UCSD-AML1 (cell line): ENCODE results near the gene GBF1.
"Not testable (repeated sequence)": the region's sequence is repeated elsewhere in the genome, so short reads cannot be mapped to it uniquely, and the experiment has no call there.

Experiments used
- DNase-seq: peaks from one replicate; lab custom pipeline; 2025; ENCODE audit not compliant: unreplicated experiment; lab: John Stamatoyannopoulos, UW

Gene GBF1

DNA sequence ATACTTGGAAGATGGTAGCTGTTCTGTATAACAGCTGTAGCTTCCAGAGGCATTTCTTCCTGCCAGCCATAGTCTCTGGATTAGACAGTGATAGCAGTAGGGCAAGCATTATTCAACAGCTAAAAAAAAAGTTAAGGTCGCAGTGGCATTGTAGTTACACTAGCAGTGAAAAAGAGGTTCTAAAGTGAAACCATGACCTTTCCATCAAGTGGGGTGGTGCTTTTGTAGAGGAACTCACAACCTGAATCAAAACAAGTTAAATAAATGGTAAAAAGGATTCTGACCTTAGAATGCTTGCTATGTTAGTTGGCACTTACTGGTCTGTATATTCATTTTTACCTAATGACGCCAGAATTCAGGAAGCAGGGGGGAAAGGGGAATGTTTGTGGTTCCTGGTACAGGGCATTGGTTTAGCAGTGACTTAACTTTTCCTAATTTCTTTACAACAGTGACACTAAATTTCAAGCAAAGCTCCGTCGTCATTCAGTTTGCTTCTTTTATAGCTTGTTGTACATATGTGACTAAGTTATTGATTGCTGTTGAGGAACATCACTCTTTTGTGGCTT, 55.0 kb downstream of the GBF1 start:
- no peak for DNase-seq

DNA sequence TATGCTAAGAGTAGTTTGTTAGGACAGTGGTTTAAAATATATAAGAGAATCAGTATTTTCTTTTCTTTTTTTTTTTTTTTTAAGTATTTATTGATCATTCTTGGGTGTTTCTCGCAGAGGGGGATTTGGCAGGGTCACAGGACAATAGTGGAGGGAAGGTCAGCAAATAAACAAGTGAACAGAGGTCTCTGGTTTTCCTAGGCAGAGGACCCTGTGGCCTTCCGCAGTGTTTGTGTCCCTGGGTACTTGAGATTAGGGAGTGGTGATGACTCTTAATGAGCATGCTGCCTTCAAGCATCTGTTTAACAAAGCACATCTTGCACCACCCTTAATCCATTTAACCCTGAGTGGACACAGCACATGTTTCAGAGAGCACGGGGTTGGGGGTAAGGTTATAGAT, 55.6 kb downstream of the GBF1 start:
- not testable (repeated sequence) for DNase-seq

DNA sequence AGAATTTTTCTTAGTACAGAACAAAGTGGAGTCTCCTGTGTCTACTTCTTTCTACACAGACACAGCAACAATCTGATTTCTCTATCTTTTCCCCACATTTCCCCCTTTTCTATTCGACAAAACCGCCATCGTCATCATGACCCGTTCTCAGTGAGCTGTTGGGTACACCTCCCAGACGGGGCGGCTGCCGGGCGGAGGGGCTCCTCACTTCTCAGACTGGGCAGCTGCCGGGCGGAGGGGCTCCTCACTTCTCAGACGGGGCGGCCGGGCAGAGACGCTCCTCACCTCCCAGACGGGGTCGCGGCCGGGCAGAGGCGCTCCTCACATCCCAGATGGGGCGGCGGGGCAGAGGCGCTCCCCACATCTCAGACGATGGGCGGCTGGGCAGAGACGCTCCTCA, 56.0 kb downstream of the GBF1 start:
- DNase-seq: not testable (repeated sequence)

DNA sequence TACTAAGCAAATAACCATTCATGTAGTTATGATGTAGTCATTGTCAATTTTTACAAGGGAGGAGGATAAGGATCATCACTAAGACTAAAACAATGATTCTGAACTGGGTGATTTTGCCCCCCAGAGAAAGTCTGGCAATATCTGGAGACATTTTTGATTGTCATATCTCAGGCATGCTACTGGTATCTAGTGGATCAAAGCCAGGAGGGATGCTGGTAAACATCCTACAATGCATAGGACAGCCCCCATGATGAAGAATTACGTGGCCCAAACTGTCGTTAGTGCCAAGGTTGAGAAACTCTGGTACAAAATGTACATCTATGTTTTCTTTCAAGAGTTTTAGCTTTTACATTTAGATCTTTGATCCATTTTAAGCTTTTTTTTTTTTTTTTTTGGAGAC, 57.3 kb downstream of the GBF1 start:
- no peak for DNase-seq

DNA sequence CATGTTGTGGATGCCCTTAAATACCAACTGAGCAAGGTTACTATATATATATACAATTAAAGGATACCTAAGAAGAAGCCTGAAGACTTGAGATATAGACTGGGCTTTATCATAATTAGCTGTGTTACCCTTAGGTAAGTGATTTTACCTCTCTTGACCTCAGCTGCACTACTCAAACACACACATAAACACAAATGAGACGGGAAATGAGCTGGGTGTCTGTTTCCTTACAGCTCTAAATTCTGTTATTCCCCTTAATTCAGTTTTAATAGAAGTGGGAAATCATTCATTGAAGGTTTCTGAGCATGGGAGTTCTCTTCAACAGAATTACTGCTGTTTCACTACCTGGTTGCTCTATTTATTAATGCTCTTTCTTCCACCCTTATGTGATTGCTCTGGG, 60.7 kb downstream of the GBF1 start:
- no peak for DNase-seq

DNA sequence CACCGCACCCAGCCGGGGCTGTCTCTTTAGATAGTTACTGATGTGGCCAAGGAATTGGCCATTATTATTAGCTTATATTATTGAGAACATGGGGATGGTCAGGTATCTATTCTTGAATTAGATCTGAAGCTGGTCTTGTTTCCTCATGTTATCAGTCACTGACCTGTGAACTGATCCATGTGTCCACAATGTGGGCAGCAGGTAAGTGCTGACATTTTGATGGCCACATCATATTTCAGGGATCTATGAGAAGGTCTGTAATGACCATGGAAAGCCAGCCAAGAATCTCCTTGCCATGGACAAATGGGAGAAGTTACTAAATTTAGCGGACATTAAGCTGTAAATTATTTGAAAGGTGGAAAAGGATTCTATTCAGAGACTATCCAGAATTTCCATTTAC, 61.4 kb downstream of the GBF1 start:
- DNase-seq: no peak

DNA sequence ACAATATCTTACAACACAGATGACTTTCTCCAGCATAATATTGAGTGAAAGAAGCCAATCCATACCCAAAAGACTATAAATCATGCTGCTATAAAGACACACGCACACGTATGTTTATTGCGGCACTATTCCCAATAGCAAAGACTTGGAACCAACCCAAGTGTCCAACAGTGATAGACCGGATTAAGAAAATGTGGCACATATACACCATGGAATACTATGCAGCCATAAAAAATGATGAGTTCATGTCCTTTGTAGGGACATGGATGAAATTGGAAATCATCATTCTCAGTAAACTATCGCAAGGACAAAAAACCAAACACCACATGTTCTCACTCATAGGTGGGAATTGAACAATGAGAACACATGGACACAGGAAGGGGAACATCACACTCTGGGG, 63.0 kb downstream of the GBF1 start:
- DNase-seq: not testable (repeated sequence)

DNA sequence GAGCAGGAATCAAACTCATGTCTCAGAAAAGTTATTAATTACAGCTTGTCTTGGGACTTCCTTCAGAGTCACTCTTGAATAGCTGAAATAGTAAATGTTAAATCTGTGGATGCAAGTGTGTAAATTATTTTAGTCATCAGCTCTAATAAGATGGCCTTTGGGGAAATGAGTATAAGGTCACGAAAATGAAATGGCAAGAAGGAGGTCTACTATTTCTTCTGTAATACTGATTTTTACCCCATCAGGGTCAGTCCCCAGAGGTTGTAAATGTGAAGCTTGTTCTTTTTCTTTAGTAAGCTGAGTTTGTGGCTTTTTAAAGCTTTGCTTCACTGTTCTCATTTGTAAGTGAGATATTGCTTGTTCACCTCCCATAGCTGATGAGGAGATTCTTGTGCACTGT, 63.9 kb downstream of the GBF1 start:
- no peak for DNase-seq

DNA sequence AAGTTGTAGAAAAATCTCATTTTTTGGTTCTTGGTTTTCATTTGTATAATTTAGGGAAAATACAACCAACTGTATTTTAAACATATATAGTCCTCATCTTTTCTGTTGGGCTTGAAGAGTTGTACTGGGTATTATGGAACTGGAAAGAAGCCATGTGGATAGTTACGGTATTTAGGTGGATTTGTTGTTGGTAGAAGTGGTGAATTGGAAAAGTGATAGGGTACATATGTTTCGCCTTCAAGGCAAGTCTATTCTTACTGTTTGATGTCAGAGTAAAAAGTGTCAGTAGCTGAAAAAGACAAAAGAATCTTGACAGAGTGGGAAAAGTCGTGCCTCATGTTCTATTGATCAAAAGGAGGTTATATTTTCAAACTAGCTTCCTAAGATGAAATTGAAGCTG, 64.6 kb downstream of the GBF1 start:
- DNase-seq: no peak

DNA sequence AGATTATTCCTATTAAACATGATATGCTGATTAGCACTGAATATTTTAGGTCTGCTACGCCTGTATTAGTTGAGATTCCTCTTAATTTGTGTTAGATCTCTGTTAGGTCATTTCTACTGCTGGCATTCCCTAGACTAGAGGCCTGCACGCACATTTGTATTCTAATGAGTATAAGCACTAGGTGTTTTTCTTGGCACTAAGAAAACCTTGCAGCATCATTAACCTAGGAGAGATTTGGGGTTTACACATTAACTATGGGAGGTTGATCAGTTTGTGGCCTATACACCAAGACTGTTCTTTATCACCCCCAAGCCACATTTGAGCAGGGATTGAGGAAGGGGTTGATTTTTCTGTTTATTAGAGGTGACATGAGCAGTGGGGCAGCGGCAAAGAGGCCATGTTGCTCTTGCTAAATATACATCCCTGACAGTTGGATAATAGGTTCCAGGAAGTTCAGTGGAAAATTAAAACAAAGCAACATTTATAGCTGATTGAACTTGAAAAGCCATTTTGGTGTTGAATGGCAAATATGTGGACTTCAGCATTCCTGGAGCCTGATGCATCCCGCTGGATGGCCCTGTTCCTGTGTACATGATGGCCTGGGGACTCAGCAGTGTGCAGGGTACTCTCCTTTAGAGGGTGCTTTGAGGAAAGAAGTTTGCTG, 65.2 kb downstream of the GBF1 start:
- DNase-seq: no peak

DNA sequence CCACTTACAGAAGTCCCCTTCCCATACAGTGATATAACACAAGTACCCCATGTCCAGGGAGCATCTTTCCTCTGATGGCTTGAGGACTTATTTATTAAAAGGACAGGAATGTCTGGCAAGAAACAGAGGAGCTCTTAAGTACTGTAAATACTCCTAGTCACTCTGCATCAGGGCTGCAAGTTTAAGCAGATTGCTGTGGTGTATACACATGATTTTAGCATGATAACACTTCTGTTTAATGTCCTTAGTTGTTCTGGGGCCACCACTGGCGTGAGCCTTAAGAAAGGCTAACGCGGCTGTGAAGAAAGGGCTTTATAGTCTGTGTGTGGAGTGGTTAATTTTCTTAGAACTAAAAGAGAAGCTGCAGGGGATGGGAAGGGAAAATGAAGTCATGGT, 65.7 kb downstream of the GBF1 start:
- no peak for DNase-seq

DNA sequence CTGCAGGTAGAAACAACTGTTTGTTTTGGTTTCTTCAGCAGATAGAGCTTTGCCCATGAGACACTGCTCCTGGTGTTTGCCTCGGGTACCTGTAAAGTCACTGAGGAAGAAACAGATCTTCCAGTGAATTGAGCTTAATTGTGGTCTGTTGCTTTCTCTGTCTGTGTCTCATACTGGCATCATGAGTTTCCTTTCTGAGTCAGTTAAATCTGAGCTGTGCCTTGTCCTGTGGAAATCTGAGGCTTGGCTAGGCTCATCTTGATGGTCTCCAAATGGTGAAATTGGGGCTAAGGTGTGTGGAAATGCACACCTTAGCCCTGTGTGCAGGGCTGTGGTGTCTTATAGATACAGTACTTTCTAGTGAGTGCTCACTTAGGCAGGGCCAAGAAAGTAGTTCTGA, 67.4 kb downstream of the GBF1 start:
- no peak for DNase-seq

DNA sequence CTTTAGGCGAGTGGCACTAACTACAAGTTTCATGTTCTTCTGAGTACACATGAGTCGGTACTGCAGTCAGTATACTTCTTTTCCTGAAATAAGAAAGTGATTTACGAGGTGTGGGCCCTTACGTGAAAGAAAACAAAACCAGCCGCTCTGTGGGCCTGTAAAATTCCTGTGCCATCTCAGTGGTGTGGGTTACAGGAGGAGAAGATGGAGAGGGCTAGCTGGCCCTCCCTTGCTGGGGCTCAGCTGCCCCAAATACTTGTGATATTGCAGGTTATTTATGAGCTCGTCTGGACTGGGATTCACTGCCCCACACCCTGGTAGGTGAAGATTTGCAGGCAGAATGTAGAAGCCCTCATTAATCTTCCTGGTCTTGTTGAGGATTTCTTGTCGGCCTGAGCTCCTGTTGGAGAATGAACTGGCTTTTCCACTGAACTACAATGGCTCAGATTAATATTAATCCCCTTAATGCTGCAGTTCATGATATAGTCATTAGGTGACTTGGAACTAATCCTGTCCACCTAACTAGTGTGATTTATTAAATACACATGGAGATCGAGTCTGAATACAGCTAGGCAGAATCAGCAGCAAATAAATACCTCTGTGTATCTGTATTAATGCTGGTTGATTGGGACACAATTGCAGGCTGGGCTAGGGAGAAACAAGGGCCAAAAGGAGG, 68.0 kb downstream of the GBF1 start:
- no peak for DNase-seq

DNA sequence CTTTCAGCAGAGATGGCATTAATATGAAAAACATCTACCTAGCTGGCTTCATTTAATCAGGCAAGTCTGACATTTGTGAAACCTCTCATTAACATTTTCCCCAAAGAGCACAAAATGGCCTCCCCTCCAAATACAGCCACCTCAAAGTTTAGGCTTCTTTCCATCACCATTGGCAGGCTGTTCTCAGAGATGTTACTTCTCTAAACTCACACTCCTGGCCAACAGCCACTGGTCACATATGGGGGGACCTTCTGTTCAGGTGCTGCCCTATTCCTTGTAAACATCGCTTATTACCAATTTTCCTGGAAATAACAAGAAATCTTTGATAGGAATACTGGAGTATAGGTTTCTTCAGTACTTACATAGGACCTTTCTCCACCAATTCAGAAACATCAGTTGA, 69.5 kb downstream of the GBF1 start:
- DNase-seq: no peak

DNA sequence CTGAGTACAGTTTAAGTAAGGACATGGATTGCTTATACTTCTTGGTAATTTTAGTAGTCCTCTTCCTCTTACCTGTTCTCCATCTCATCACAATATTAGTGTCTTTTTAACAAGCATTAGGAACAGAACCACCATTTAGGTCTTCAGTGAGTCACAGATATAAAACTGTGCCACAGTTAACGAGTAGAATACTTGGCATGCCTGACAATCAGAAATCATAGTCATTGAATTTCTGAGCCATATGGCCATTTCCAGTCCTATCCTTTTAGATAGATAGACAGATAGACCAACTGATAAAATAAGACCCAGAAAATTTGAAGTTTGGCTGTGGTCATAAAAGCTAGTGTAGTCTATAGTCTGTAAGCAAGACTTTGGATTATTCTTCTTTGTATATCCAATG, 71.1 kb downstream of the GBF1 start:
- DNase-seq: no peak

DNA sequence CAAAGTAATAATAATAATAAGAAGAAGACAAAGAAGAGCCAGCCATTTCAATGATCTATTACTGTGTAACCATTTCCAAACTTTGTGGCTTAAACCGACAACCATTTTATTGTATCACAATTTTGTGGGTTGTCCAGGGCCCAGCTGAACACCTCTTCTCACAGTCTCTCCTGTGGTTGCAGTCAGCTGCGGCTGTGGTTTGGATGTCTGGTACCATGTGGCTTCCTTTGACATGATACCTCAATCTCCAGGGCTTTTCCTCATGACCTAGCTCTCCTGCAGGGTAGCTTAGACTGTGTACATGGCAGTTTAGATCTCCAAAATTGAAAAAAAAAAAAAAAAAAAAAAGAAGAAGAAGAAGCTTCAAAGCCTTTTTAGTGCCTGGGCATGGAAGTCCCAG, 77.6 kb downstream of the GBF1 start:
- DNase-seq: peak; percentile 40

DNA sequence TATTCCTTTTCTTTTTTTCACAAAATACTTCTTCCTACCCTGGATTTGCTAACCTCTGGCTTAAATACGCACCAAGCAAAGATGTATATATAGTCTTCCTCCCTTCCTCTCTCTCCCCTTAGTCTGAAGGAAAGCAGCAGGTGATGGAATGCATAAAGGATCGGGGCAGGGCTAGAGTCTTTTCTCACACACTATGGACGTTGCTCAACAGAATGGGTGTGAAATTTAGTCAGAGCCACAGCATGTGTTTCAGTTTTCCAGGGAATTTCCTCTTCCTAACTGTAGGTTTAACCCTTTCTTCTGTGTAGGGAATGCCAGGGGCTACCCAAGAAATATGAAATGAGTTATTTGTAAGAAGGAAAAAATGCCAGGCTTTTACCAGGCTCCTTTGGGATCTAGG, 78.7 kb downstream of the GBF1 start:
- DNase-seq: no peak

DNA sequence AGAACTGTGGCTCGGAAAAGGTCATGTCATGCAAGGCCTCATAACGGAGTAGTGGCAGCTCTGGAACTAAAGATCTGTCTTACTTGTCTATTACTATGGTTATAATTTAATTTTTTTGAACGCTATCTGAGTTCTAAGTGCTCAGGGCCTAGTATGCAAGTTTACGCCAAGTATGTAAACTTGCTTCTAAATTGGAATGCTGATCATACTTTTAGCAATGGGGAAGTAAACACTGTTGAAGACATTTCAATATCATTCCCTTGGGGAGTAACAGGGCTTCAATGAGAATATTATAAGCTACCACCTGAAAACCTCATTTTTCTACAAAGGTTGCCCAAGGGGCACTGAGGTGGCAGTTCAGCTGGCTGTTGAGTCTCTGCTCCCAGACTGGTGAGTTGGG, 80.7 kb downstream of the GBF1 start:
- DNase-seq: no peak

DNA sequence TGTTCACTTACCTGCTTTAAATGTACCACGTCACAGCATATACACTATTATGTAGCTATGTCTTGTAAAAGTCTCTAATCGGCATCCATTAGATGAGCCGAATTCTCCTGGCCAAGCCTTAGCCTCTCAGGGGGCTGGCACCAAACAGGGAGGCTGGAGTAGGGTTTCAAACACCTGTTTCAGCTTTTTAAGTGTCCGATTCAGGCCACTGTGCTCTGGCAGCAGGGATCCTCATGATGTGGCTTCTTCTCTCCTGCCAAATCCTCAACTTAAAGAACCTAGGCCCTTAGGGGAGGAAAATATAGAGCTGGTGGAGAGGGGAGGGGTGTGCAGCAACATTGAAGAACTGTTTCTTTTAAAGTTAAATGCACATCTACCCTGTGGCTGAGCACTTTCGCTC, 81.7 kb downstream of the GBF1 start:
- DNase-seq: no peak

DNA sequence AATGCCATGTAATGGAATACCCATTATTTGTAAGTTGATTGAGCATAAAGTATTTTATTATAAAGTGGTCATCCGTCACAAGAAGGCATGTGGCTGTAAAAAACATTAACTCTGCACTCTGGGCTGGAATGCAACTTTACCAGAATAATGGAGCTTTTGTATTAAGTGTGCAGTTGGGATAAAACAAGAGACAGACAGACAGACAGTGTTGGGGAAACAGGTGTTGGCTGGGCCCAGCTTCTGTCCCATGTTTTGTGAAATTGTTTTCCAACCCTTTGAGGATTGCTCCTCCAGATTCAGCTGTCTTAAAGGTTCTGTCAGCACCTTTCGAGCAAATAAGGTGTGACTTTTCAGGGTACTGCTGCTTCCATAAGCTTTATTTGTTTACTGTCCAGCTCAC, 82.3 kb downstream of the GBF1 start:
- DNase-seq: no peak

DNA sequence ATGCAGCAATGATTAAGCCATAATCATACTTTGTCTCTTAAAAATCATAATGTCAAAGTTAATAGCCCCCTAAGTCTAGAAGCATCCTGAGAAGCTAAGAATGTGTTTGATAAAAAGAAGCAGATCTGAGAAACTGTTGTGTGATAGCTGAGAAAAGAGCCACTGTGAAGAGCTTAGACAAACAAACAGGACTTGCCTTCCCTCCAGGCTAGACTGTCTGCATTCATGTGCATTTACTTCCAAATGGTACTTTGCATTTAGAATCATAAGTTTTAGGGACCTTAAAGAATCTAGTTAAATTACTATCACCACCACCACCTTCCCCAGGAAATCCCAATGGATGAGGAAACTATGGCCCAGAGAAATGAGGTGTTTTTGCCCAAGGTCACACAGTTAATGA, 87.4 kb downstream of the GBF1 start:
- no peak for DNase-seq

DNA sequence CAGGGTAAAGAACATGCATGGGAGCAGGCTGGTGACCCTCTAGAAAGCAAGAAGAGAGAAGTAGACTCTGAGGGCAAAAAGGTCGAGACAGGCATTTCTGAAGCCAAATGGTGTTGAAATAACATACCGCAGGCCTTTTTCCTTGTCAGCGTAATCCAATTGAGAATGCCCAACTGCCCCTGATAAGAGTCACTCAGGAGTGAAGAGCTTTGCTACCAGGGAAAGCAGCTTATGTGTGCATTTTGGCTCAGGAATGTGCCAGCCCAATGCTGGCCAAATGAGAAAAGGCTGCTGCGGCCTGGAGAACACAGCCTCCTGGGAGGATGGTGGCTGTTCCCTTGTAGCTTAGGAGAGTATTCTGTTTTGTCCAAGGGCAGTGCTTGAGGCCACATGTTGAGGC, 88.8 kb downstream of the GBF1 start:
- DNase-seq: no peak

DNA sequence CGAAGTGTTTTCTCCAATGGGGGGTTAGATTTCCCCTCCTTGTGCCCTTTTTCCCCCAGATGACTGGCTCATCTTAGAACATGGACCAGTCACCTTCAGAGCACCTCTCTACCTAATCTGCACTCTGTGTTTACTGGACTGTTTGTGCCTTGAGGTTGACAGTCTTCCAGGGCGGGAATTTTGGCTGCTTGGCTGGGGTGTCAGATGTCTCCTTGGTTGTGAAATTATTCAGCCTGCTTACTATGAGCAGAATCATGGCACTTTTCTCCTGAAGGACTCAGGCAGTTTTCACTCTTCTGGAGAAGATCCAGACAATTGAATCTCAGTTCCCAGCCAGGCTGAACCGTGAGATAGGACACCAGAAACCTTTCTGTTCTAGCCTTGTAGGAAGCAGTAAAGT, 89.9 kb downstream of the GBF1 start:
- DNase-seq: no peak
